Mesothelial cell of epicardium (in vitro differentiated cells): ENCODE measurements around the gene DLK1. TPM values are rescaled to one million over a fixed set of nuclear protein-coding genes. Genes with fewer than 3 reads are reported as not detected.

Experiments used
- DNase-seq, 2 experiments: peaks; one replicate each; pipeline ENCODE4 v3.0.0; 2021; ENCODE audit warnings: low spot score in 2 of 2; ENCODE audit not compliant: unreplicated experiment in 2 of 2
- H3K27ac Mint-ChIP-seq: 2 replicates; pipeline ENCODE4 v1.8.0; 2021; ENCODE audit warnings: mixed read lengths
- H3K27me3 Mint-ChIP-seq: 2 replicates; pipeline ENCODE4 v1.8.0; 2021; ENCODE audit warnings: low read depth, mixed read lengths
- H3K36me3 Mint-ChIP-seq: 2 replicates; pipeline ENCODE4 v1.8.0; 2021; ENCODE audit warnings: mixed read lengths
- H3K4me1 Mint-ChIP-seq: 2 replicates; pipeline ENCODE4 v1.8.0; 2021; ENCODE audit warnings: mixed read lengths
- H3K4me3 Mint-ChIP-seq: 2 replicates; pipeline ENCODE4 v1.8.0; 2021; ENCODE audit warnings: mild to moderate bottlenecking, moderate library complexity, mixed read lengths
- H3K9me3 Mint-ChIP-seq: 2 replicates; pipeline ENCODE4 v1.8.0; 2021; ENCODE audit warnings: mixed read lengths
- total RNA-seq: library from RNA; stranded (reverse); gene quantifications from 3 replicates; pipeline ENCODE4 v1.2.1, GENCODE V29; 2021
- TF ChIP-seq, protein P1 (sequence below): fragments of 200-600 bp; sonication (generic); IDR thresholded peaks from one replicate; pipeline ENCODE4 v1.5.0; 2021; ENCODE audit warnings: antibody characterized with exemption; ENCODE audit not compliant: unreplicated experiment

The DLK1 gene
- total RNA-seq, 1 donor from 2014 or later, result 1,080 TPM

DNA sequence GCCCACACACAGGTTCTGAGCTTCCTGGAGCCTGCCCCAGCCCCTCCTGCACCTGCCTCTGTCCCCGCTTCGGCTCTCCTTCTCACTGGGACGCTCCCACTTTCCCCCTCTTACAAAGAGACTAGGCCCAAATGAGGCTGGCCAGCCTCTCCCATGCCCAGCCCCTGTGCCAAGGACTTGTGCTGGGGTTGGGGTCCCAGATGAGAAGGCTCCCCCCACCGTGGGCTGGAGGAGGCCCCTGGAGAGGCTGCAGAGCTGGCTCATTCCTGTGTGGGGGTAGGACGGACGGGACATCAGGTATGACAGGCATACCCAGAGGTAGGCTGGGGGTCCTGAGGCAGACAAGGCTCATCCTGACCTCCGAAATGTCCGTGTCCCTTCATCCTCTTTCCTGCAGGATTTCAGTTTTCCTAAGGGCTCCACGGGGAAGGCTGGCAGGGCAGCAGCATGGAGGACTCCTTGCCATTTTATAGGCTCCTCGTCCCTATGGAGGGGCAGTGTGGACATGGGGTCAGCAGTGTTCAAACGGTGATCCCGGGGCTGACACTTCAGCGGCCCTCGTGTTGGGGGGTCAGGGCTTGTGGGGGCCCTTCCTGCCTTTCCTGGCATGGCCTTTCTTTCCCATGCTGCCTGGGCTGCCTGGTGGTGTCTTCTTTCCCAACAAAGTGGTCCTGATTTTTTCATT, 50.1 kb downstream of the DLK1 start:
- H3K4me1 Mint-ChIP-seq, result peaks cover 29% of the 10 kb centered on the region
- no peaks in the 10 kb centered on the region for H3K9me3 Mint-ChIP-seq
- H3K27me3 Mint-ChIP-seq, result no peaks in the 10 kb centered on the region
- no peak overlapping the region for H3K4me3 Mint-ChIP-seq
- H3K27ac Mint-ChIP-seq, result no peak overlapping the region
- no peaks in the 10 kb centered on the region for H3K36me3 Mint-ChIP-seq
- no peak for DNase-seq
- TF ChIP-seq, protein P1, sequence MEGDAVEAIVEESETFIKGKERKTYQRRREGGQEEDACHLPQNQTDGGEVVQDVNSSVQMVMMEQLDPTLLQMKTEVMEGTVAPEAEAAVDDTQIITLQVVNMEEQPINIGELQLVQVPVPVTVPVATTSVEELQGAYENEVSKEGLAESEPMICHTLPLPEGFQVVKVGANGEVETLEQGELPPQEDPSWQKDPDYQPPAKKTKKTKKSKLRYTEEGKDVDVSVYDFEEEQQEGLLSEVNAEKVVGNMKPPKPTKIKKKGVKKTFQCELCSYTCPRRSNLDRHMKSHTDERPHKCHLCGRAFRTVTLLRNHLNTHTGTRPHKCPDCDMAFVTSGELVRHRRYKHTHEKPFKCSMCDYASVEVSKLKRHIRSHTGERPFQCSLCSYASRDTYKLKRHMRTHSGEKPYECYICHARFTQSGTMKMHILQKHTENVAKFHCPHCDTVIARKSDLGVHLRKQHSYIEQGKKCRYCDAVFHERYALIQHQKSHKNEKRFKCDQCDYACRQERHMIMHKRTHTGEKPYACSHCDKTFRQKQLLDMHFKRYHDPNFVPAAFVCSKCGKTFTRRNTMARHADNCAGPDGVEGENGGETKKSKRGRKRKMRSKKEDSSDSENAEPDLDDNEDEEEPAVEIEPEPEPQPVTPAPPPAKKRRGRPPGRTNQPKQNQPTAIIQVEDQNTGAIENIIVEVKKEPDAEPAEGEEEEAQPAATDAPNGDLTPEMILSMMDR, result no peak

DNA sequence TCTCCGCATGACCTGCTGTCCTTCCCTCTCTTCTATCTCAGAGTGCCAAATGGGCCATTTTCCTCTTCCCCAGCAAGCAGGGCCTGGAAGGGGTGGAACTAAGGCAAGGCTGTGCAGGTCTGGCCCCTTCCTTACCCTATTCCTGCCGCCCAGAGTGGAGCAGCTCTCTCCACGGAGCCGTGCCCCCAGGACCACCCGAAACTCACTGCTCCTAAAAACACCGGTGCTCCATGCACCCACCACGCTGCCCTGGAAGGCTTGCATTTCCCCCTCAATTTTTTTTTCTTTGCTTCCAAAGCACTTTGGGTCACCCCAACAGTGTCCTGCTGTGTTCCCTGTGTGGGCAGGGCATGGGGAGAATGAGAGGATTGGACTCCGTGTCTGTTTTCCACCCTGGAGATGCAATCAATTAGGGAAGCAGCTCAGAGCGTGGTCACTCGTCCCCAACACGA, 50.7 kb downstream of the DLK1 start:
- H3K9me3 Mint-ChIP-seq, result no peaks in the 10 kb centered on the region
- no peaks in the 10 kb centered on the region for H3K27me3 Mint-ChIP-seq
- H3K27ac Mint-ChIP-seq, result peak overlapping the region; percentile 73

GRCh38 chr14:100777818-100778525, 51.3 kb downstream of the DLK1 start:
- no peak for DNase-seq
- TF ChIP-seq, protein P1, result no peak
- Mint-ChIP-seq H3K4me1 (peaks cover 37% of the 10 kb centered on the region), H3K27me3 (no peaks in the 10 kb centered on the region), H3K36me3 (no peaks in the 10 kb centered on the region), H3K27ac (peak overlapping the region; percentile 73), H3K9me3 (no peaks in the 10 kb centered on the region), H3K4me3 (no peak overlapping the region)

More for the DNA sequence above, 50.7 kb downstream of the DLK1 start:
- Mint-ChIP-seq H3K4me3 (no peak overlapping the region), H3K4me1 (peaks cover 31% of the 10 kb centered on the region), H3K36me3 (no peaks in the 10 kb centered on the region)
- TF ChIP-seq, protein P1, result no peak
- DNase-seq, result no peak

DNA sequence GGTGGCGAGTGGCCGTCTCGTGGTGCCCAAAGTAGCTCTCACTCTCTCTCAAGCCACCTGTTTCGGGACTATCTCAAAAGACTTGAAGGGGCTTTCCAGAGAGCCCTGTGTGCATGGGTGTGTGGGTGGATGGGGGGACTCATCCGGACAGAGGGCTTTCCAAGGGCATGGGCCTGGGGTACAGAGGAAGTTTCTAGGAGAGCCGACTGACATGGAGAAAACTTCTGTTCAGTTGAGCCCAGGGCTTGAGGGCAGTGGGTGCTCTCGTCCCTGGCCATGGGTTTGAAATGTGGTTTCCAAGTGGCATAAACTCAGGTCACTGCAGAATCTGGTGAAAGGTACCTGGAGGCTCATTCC, 51.8 kb downstream of the DLK1 start:
- TF ChIP-seq, protein P1, result peak; percentile 18
- Mint-ChIP-seq H3K27me3 (no peaks in the 10 kb centered on the region), H3K36me3 (no peaks in the 10 kb centered on the region), H3K4me3 (no peak overlapping the region), H3K4me1 (peaks cover 41% of the 10 kb centered on the region), H3K9me3 (no peaks in the 10 kb centered on the region), H3K27ac (no peak overlapping the region)
- no peak for DNase-seq

DNA sequence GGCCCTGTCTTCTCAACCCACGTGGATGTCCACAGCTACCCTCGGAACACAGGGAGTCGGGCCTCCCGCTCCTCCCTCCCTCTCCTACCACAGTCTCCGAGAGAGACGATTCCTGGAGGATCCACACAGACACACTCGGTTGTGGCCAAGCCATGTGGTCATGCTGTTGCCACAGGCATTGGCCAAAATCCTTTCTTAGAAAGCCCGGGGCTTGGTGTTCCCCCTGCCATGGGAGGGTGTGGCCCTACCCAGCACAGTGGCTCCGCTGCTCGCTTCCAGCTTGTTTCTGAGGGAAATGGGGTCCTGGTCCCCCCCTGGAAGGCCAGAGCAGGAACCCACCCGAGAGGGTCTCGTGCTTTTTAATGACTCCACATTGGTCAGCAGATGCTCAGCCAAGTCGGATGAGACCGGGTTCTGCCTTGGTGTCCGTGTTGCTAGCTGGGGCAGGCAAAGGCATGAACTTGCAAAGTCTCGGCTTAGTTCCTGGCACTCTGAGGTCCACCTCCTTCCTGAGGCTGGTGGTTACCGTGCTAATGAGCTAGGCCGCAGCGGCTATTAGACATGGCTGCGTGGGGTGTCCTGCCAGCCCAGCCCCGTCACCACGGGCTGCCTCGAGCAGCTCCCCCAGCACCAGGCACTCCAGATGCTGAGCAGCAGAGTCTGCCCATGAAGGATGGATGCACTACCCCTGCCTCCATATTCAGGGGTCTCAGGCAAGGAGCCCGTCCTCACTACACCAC, 52.4 kb downstream of the DLK1 start:
- no peak for DNase-seq
- Mint-ChIP-seq H3K4me3 (no peak overlapping the region), H3K27ac (no peak overlapping the region)

More for the DNA sequence above, 52.4 kb downstream of the DLK1 start:
- H3K9me3 Mint-ChIP-seq, result no peaks in the 10 kb centered on the region
- H3K4me1 Mint-ChIP-seq, result peaks cover 45% of the 10 kb centered on the region
- H3K36me3 Mint-ChIP-seq, result no peaks in the 10 kb centered on the region
- no peaks in the 10 kb centered on the region for H3K27me3 Mint-ChIP-seq
- TF ChIP-seq, protein P1, result no peak
